HG03558 (cell line): ENCODE measurements around the gene TEK.

ENCODE experiments used
- ATAC-seq: cut with Tn5 transposase; IDR thresholded peaks from one replicate; pipeline ENCODE4 v1.9.1; 2021; ENCODE audit warnings: moderate number of reproducible peaks; ENCODE audit not compliant: unreplicated experiment; ENCODE audit errors: extremely low read depth

Gene TEK

GRCh38 chr9:27165670-27166069 lies 56.6 kb downstream of the TEK start:
- no peak for ATAC-seq

- ATAC-seq = no peak
Measured at GRCh38 chr9:27168496-27168895, 59.5 kb downstream of the TEK start.

- no peak for ATAC-seq
Measured at GRCh38 chr9:27168951-27169350, 59.9 kb downstream of the TEK start.

GRCh38 chr9:27176971-27177370 lies 67.9 kb downstream of the TEK start:
- ATAC-seq = no peak

GRCh38 chr9:27179245-27179865 lies 70.3 kb downstream of the TEK start:
- no peak for ATAC-seq

GRCh38 chr9:27181381-27181780 lies 72.4 kb downstream of the TEK start:
- no peak for ATAC-seq

- no peak for ATAC-seq
Measured at GRCh38 chr9:27182421-27182820, 73.4 kb downstream of the TEK start.

- no peak for ATAC-seq
Measured at GRCh38 chr9:27183131-27183530, 74.1 kb downstream of the TEK start.

- no peak for ATAC-seq
Measured at GRCh38 chr9:27183701-27184100, 74.7 kb downstream of the TEK start.

- ATAC-seq = no peak
Measured at GRCh38 chr9:27184556-27185351, 75.7 kb downstream of the TEK start.

- no peak for ATAC-seq
Measured at GRCh38 chr9:27188426-27188825, 79.4 kb downstream of the TEK start.

- ATAC-seq = no peak
Measured at GRCh38 chr9:27189426-27189825, 80.4 kb downstream of the TEK start.

- no peak for ATAC-seq
Measured at GRCh38 chr9:27192291-27192960, 83.4 kb downstream of the TEK start.

GRCh38 chr9:27193886-27194285 lies 84.9 kb downstream of the TEK start:
- no peak for ATAC-seq

GRCh38 chr9:27194401-27195091 lies 85.5 kb downstream of the TEK start:
- ATAC-seq = peak; percentile 40

GRCh38 chr9:27195191-27195590 lies 86.2 kb downstream of the TEK start:
- ATAC-seq = no peak

- no peak for ATAC-seq
Measured at GRCh38 chr9:27196383-27196782, 87.4 kb downstream of the TEK start.

GRCh38 chr9:27198190-27198589 lies 89.2 kb downstream of the TEK start:
- no peak for ATAC-seq

- no peak for ATAC-seq
Measured at GRCh38 chr9:27202056-27202455, 93.0 kb downstream of the TEK start.

GRCh38 chr9:27203783-27204182 lies 94.8 kb downstream of the TEK start:
- no peak for ATAC-seq

GRCh38 chr9:27204578-27204977 lies 95.6 kb downstream of the TEK start:
- no peak for ATAC-seq
